Measurements from ENCODE around the gene SRCAP.

The SRCAP gene

GRCh38 chr16:30760577-30761426 lies 61.8 kb downstream of the SRCAP start:
- no peak for DNase-seq

GRCh38 chr16:30761427-30761927 lies 62.5 kb downstream of the SRCAP start:
- DNase-seq, result peak; percentile 54

GRCh38 chr16:30761928-30762902 lies 63.2 kb downstream of the SRCAP start, which contains the start of the genes CFAP119 and RNF40:
Gene CFAP119, minus strand, starts transcription at chr16:30762062. Its CDS starts 314 bp downstream, at chr16:30761748.
Gene RNF40, plus strand, starts transcription at chr16:30762322. Its CDS starts 224 bp downstream, at chr16:30762546.
- peak; percentile 93 for DNase-seq

- DNase-seq, result no peak
Observed at GRCh38 chr16:30762991-30763725, 64.2 kb downstream of the SRCAP start.

- DNase-seq, result no peak
Observed at GRCh38 chr16:30764086-30764485, 65.1 kb downstream of the SRCAP start.

- DNase-seq, result no peak
Observed at GRCh38 chr16:30764816-30765465, 66.0 kb downstream of the SRCAP start.

GRCh38 chr16:30766206-30766932 lies 67.4 kb downstream of the SRCAP start:
- DNase-seq, result no peak

GRCh38 chr16:30766933-30767284 lies 67.9 kb downstream of the SRCAP start:
- DNase-seq, result no peak

GRCh38 chr16:30767767-30768465 lies 68.9 kb downstream of the SRCAP start:
- DNase-seq, result no peak

- no peak for DNase-seq
Observed at GRCh38 chr16:30768583-30769181, 69.7 kb downstream of the SRCAP start.

- no peak for DNase-seq
Observed at GRCh38 chr16:30769379-30770089, 70.6 kb downstream of the SRCAP start.

GRCh38 chr16:30771726-30772125 lies 72.8 kb downstream of the SRCAP start:
- DNase-seq, result no peak

GRCh38 chr16:30773826-30774225 lies 74.9 kb downstream of the SRCAP start:
- no peak for DNase-seq

- no peak for DNase-seq
Observed at GRCh38 chr16:30774367-30775130, 75.6 kb downstream of the SRCAP start.

GRCh38 chr16:30775131-30775391 lies 76.1 kb downstream of the SRCAP start:
- DNase-seq, result no peak

GRCh38 chr16:30775392-30776188 lies 76.6 kb downstream of the SRCAP start:
- DNase-seq, result peak; percentile 79

- no peak for DNase-seq
Observed at GRCh38 chr16:30777591-30778297, 78.8 kb downstream of the SRCAP start.
